ENCODE data around the gene MAP4K3. TPM values are rescaled to one million over a fixed set of nuclear protein-coding genes. Genes with fewer than 3 reads are reported as not detected.

Gene MAP4K3
- total and polyA plus RNA-seq, 11 donors = 14.5 to 45.4 (median 33.4) TPM

- intact Hi-C loops (cut with DNase I) = no loop called here
- no peak for DNase-seq
- Histone ChIP-seq H3K4me3 (no peak overlapping the region), H3K27ac (peak overlapping the region in 1 of 12 donors; percentile 56), H3K27me3 (no peaks in the 10 kb centered on the region), H3K4me1 (peaks cover 5 to 96% (median 83%) of the 10 kb centered on the region in 12 donors), H3K36me3 (no peaks in the 10 kb centered on the region), H3K9me3 (no peaks in the 10 kb centered on the region)
- no peak for ATAC-seq
- 53 to 64% (median 60%) methylated on average over 3 of the region's 3 CpGs for WGBS, 4 donors
- TF ChIP-seq POLR2A (IDR thresholded peaks at IDR 0.05) = no peak
- TF ChIP-seq CTCF (IDR thresholded peaks at IDR 0.05) = no peak
Observed at GRCh38 chr2:39408351-39409136, 28.5 kb downstream of the MAP4K3 start.

GRCh38 chr2:39407516-39408296 is 29.4 kb downstream of the MAP4K3 start:
- WGBS, 4 donors = 89 to 100% (median 96%) methylated on average over 3 of the region's 3 CpGs

GRCh38 chr2:39405364-39405763 is 31.7 kb downstream of the MAP4K3 start:
- intact Hi-C loops (cut with DNase I) = no loop called here
- ATAC-seq = no peak
- no peaks in the 10 kb centered on the region for H3K36me3 ChIP-seq
- 76 to 85% (median 81%) methylated on average over 4 of the region's 4 CpGs for WGBS, 4 donors
- H3K4me3 ChIP-seq = no peak overlapping the region
- TF ChIP-seq CTCF (IDR thresholded peaks at IDR 0.05) = no peak
- no peak for TF ChIP-seq POLR2A (IDR thresholded peaks at IDR 0.05)
- H3K4me1 ChIP-seq = peaks cover 8 to 97% (median 89%) of the 10 kb centered on the region in 12 donors
- H3K9me3 ChIP-seq = no peaks in the 10 kb centered on the region
- no peaks in the 10 kb centered on the region for H3K27me3 ChIP-seq
- no peak overlapping the region for H3K27ac ChIP-seq
- no peak for DNase-seq

More at GRCh38 chr2:39407516-39408296, 29.4 kb downstream of the MAP4K3 start:
- H3K27ac ChIP-seq = peak overlapping the region in 1 of 12 donors; percentile 56
- H3K27me3 ChIP-seq = no peaks in the 10 kb centered on the region
- no peak for DNase-seq
- TF ChIP-seq CTCF (IDR thresholded peaks at IDR 0.05) = no peak
- TF ChIP-seq POLR2A (IDR thresholded peaks at IDR 0.05) = no peak
- no peaks in the 10 kb centered on the region for H3K36me3 ChIP-seq
- peaks cover 13 to 96% (median 86%) of the 10 kb centered on the region in 12 donors for H3K4me1 ChIP-seq
- ATAC-seq = no peak
- intact Hi-C loops (cut with DNase I) = no loop called here
- H3K4me3 ChIP-seq = no peak overlapping the region
- H3K9me3 ChIP-seq = no peaks in the 10 kb centered on the region

GRCh38 chr2:39403311-39403710 is 33.8 kb downstream of the MAP4K3 start:
- WGBS, 4 donors = 41 to 54% (median 45%) methylated on average over 4 of the region's 4 CpGs
- DNase-seq (peak in 3 of 5 donors; percentile 21 to 50 (median 46)), ATAC-seq (peak; percentile 68 to 80 (median 72))
- no peaks in the 10 kb centered on the region for H3K27me3 ChIP-seq
- intact Hi-C loops (cut with DNase I) = loop anchor here in 2 of 10 donors (5.0 kb wide), 1 partner anchor 34 kb away; the partner anchor contains the start of gene MAP4K3 (in 2 of the 2)
- H3K27ac ChIP-seq = peak overlapping the region in 3 of 12 donors; percentile 2 to 39 (median 7)
- no peaks in the 10 kb centered on the region for H3K9me3 ChIP-seq
- TF ChIP-seq POLR2A (IDR thresholded peaks at IDR 0.05) (no peak), CTCF (IDR thresholded peaks at IDR 0.05) (no peak)
- no peaks in the 10 kb centered on the region for H3K36me3 ChIP-seq
- H3K4me1 ChIP-seq = peaks cover 8 to 98% (median 82%) of the 10 kb centered on the region in 12 donors
- H3K4me3 ChIP-seq = no peak overlapping the region

Data from heart left ventricle (tissue), 16 donors.